GM12878 (cell line): Measurements from ENCODE around the gene BMPR1B. TPM values are rescaled to one million over a fixed set of nuclear protein-coding genes. Genes with fewer than 3 reads are reported as not detected.

Source experiments
- ATAC-seq: fragments of 200-7000 bp; cut with Tn5 transposase; 3 replicates; pipeline ENCODE4 v1.9.1; 2020; ENCODE audit warnings: mild to moderate bottlenecking, moderate library complexity
- BruUV-seq: library from RNA; stranded (reverse); fragments of 400-500 nt; replicated peaks from 2 replicates; lab custom pipeline; 2021; lab: Mats Ljungman, UMichigan
- CTCF ChIA-PET: fragments of 300-600 bp; sonication (Branson Sonifier 250); formaldehyde crosslinking; extraction: SDS; loops from one replicate; lab custom pipeline; 2021; ENCODE audit warnings: inconsistent platforms; lab: Yijun Ruan, JAX
- POLR2A ChIA-PET: fragments of 350-600 bp; formaldehyde crosslinking; extraction: SDS; loops from one replicate; lab custom pipeline; 2021; ENCODE audit warnings: inconsistent platforms; lab: Charles Lee
- RAD21 ChIA-PET: fragments of 300-600 bp; sonication (Branson Sonifier 250); formaldehyde crosslinking; loops from one replicate; lab custom pipeline; 2023; ENCODE audit warnings: antibody characterized with exemption; ENCODE audit not compliant: unreplicated experiment; lab: Charles Lee
- SMC1A ChIA-PET: fragments of 300-600 bp; sonication (Branson Sonifier 250); formaldehyde crosslinking; loops from one replicate; lab custom pipeline; 2023; ENCODE audit not compliant: unreplicated experiment, uncharacterized antibody; lab: Charles Lee
- DNase-seq: peaks from one replicate; pipeline ENCODE4 v3.0.0-alpha.2; 2011; ENCODE audit warnings: low read depth, low spot score
- FAIRE-seq: peaks from 3 replicates; lab custom pipeline; 2011; peaks lifted over from hg19 to GRCh38; lab: Jason Lieb, UNC
- H2AFZ ChIP-seq: 2 replicates; pipeline ENCODE4 v1.6.0; 2011; ENCODE audit warnings: low read depth, low read length, control low read depth; ENCODE audit not compliant: control insufficient read depth
- H3K27ac ChIP-seq: 2 replicates; pipeline ENCODE4 v1.5.1; 2011; ENCODE audit warnings: control low read depth; ENCODE audit not compliant: control insufficient read depth, insufficient read depth
- H3K27me3 ChIP-seq, 2 experiments: replicated peaks in 1 of 2; 2 replicates each; pipeline versions ENCODE4 v1.6.0 to v1.6.1; 2011; ENCODE audit warnings: low read length in 1 of 2; ENCODE audit not compliant: control insufficient read depth in 2 of 2, insufficient read depth in 2 of 2
- H3K36me3 ChIP-seq, 2 experiments: 2 replicates each; pipeline ENCODE4 v1.5.1; 2011; ENCODE audit warnings: low read length in 1 of 2; ENCODE audit not compliant: control insufficient read depth in 2 of 2, insufficient read depth in 2 of 2
- H3K4me1 ChIP-seq: 2 replicates; pipeline ENCODE4 v1.6.1; 2011; ENCODE audit warnings: mild to moderate bottlenecking, low read length, moderate library complexity, mixed read lengths; ENCODE audit not compliant: control insufficient read depth, insufficient read depth
- H3K4me2 ChIP-seq: 2 replicates; pipeline ENCODE4 v1.6.0; 2011; ENCODE audit warnings: control low read depth; ENCODE audit not compliant: control insufficient read depth, insufficient read depth
- H3K4me3 ChIP-seq: fragments of 200-600 bp; sonication (generic); 2 replicates; pipeline ENCODE4 v1.5.1; 2016
- H3K79me2 ChIP-seq: 2 replicates; pipeline ENCODE4 v1.6.0; 2011; ENCODE audit warnings: low read length; ENCODE audit not compliant: control insufficient read depth, insufficient read depth
- H3K9ac ChIP-seq: 2 replicates; pipeline ENCODE4 v1.8.0; 2011; ENCODE audit warnings: low read length, control low read depth, mixed read lengths; ENCODE audit not compliant: control insufficient read depth, insufficient read depth
- H3K9me3 ChIP-seq: replicated peaks from 3 replicates; pipeline ENCODE4 v1.5.1; 2011; ENCODE audit warnings: mild to moderate bottlenecking, low read length; ENCODE audit not compliant: control insufficient read depth, insufficient read depth
- H4K20me1 ChIP-seq: 2 replicates; pipeline ENCODE4 v1.6.0; 2011; ENCODE audit not compliant: control insufficient read depth, insufficient read depth
- CHD4 ChIP-seq: fragments of 200-600 bp; sonication (generic); IDR thresholded peaks from 2 replicates; pipeline ENCODE4 v1.6.1; 2016; ENCODE audit warnings: mild to moderate bottlenecking
- HDGF ChIP-seq: fragments of 450-650 bp; IDR thresholded peaks from 2 replicates; pipeline ENCODE4 v1.6.1; 2016; ENCODE audit warnings: antibody characterized with exemption
- MYB ChIP-seq: fragments of 150-350 bp; IDR thresholded peaks from 2 replicates; pipeline ENCODE4 v1.6.1; 2014; ENCODE audit warnings: mild to moderate bottlenecking, low read depth, low read length, borderline replicate concordance
- PAX8 ChIP-seq: fragments of 450-650 bp; IDR thresholded peaks from 2 replicates; pipeline ENCODE4 v1.6.1; 2017; ENCODE audit warnings: mild to moderate bottlenecking, moderate library complexity
- SUPT20H ChIP-seq: IDR thresholded peaks from 2 replicates; pipeline ENCODE4 v1.6.1; 2011; ENCODE audit warnings: low read depth, mild to moderate bottlenecking, low read length, moderate library complexity, borderline replicate concordance; ENCODE audit not compliant: control insufficient read depth
- ZNF622 ChIP-seq: fragments of 450-650 bp; IDR thresholded peaks from 2 replicates; pipeline ENCODE4 v1.6.1; 2017; ENCODE audit warnings: mild to moderate bottlenecking, inconsistent platforms
- WGBS: methylation state at CpG from one replicate; pipeline ENCODE4 v1.1.6; 2016; ENCODE audit warnings: low lambda C conversion rate; ENCODE audit not compliant: insufficient replicate concordance, insufficient coverage; ENCODE audit errors: missing lambda C conversion rate; 5-methylcytosine and 5-hydroxymethylcytosine counted together
- in situ Hi-C: fragments of 300-500 bp; cut with MboI; formaldehyde crosslinking; loops from 9 replicates; pipeline ENCODE4 v1.14.3; 2018; ENCODE audit warnings: mixed read lengths
- intact Hi-C: fragments of 100-400 bp; cut with micrococcal nuclease; formaldehyde crosslinking; loops from one replicate; pipeline ENCODE4 v1.14.2; 2022; ENCODE audit not compliant: unreplicated experiment
- polyA plus RNA-seq, 11 experiments: library from polyadenylated mRNA; depleted of rRNA in 4 of 11; unstranded in 6 of 11; stranded (reverse) in 5 of 11; fragments of >200 nt; fragmentation: Nextera tagmentation in 4 of 11; fragmentation: Illumina TruSeq in 1 of 11; extraction: Ambion mirVana in 4 of 11; extraction: Trizol in 1 of 11; gene quantifications; 1 replicate in 1 of 11; 2 replicates in 10 of 11; pipeline versions ENCODE4 v1.2.1 to v1.2.3, GENCODE V29; 2011 to 2016; ENCODE audit warnings: inconsistent platforms in 2 of 11, missing spikeins in 2 of 11, low read depth in 1 of 11
- total RNA-seq, 4 experiments: library from RNA; depleted of rRNA in 3 of 4; stranded (reverse); fragments of >200 nt in 3 of 4; fragmentation: Illumina TruSeq in 1 of 4; extraction: Trizol in 1 of 4; gene quantifications; 2 replicates each; pipeline versions ENCODE4 v1.2.1 to v1.2.3, GENCODE V29; 2013 to 2021
- TF ChIP-seq, protein P1 (sequence below): fragments of 450-650 bp; IDR thresholded peaks from 2 replicates; pipeline ENCODE4 v1.6.1; 2017; ENCODE audit warnings: antibody characterized with exemption, mild to moderate bottlenecking, moderate library complexity
- TF ChIP-seq, protein P2 (sequence below): fragments of 450-650 bp; IDR thresholded peaks from 2 replicates; pipeline ENCODE4 v1.6.1; 2017; ENCODE audit warnings: low read depth, mild to moderate bottlenecking, moderate library complexity

The BMPR1B gene
- total and polyA plus RNA-seq, 10 of the 15 experiments (the other 5 are each of a cell fraction or from before 2014, with no cell fraction given), result not detected

GRCh38 chr4:94905511-94905910, 147.8 kb downstream of the BMPR1B start:
- FAIRE-seq, result no peak
- 17% methylated on average over 3 of the region's 3 CpGs for WGBS
- ChIA-PET CTCF (no interaction called here), SMC1A (no interaction called here), POLR2A (interaction anchor here (0.7 kb wide), 1 partner anchor 9 kb away, joined by 3 read pairs; no protein-coding TSS in a partner anchor), RAD21 (no interaction called here)
- no peak overlapping the region for H3K27ac ChIP-seq
- H2AFZ ChIP-seq, result no peak overlapping the region
- no peaks in the 10 kb centered on the region for H3K9me3 ChIP-seq
- TF ChIP-seq, protein P1, sequence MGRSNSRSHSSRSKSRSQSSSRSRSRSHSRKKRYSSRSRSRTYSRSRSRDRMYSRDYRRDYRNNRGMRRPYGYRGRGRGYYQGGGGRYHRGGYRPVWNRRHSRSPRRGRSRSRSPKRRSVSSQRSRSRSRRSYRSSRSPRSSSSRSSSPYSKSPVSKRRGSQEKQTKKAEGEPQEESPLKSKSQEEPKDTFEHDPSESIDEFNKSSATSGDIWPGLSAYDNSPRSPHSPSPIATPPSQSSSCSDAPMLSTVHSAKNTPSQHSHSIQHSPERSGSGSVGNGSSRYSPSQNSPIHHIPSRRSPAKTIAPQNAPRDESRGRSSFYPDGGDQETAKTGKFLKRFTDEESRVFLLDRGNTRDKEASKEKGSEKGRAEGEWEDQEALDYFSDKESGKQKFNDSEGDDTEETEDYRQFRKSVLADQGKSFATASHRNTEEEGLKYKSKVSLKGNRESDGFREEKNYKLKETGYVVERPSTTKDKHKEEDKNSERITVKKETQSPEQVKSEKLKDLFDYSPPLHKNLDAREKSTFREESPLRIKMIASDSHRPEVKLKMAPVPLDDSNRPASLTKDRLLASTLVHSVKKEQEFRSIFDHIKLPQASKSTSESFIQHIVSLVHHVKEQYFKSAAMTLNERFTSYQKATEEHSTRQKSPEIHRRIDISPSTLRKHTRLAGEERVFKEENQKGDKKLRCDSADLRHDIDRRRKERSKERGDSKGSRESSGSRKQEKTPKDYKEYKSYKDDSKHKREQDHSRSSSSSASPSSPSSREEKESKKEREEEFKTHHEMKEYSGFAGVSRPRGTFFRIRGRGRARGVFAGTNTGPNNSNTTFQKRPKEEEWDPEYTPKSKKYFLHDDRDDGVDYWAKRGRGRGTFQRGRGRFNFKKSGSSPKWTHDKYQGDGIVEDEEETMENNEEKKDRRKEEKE, result no peak
- TF ChIP-seq HDGF (no peak), ZNF622 (no peak), MYB (no peak), SUPT20H (no peak), PAX8 (no peak), CHD4 (no peak)
- TF ChIP-seq, protein P2, sequence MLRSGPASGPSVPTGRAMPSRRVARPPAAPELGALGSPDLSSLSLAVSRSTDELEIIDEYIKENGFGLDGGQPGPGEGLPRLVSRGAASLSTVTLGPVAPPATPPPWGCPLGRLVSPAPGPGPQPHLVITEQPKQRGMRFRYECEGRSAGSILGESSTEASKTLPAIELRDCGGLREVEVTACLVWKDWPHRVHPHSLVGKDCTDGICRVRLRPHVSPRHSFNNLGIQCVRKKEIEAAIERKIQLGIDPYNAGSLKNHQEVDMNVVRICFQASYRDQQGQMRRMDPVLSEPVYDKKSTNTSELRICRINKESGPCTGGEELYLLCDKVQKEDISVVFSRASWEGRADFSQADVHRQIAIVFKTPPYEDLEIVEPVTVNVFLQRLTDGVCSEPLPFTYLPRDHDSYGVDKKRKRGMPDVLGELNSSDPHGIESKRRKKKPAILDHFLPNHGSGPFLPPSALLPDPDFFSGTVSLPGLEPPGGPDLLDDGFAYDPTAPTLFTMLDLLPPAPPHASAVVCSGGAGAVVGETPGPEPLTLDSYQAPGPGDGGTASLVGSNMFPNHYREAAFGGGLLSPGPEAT, result no peak
- no peaks in the 10 kb centered on the region for H4K20me1 ChIP-seq
- no peak for DNase-seq
- H3K9ac ChIP-seq, result no peak overlapping the region
- no peaks in the 10 kb centered on the region for H3K79me2 ChIP-seq
- H3K4me3 ChIP-seq, result no peak overlapping the region
- H3K4me1 ChIP-seq, result no peaks in the 10 kb centered on the region
- in situ Hi-C loops (no loop called here), intact Hi-C loops (no loop called here)
- H3K27me3 ChIP-seq, result no peaks in the 10 kb centered on the region
- BruUV-seq, result no TSS peak
- no peaks in the 10 kb centered on the region for H3K36me3 ChIP-seq
- no peak for ATAC-seq
- H3K4me2 ChIP-seq, result no peak overlapping the region
